HG02852 (cell line): ENCODE data around the gene KCNQ5.
"Not testable (repeated sequence)": the region's sequence is repeated elsewhere in the genome, so short reads cannot be mapped to it uniquely, and the experiment has no call there.

ENCODE experiments used
- ATAC-seq: cut with Tn5 transposase; IDR thresholded peaks from one replicate; pipeline ENCODE4 v1.9.1; 2021; ENCODE audit warnings: mild to moderate bottlenecking, moderate library complexity; ENCODE audit not compliant: unreplicated experiment

KCNQ5 gene

DNA sequence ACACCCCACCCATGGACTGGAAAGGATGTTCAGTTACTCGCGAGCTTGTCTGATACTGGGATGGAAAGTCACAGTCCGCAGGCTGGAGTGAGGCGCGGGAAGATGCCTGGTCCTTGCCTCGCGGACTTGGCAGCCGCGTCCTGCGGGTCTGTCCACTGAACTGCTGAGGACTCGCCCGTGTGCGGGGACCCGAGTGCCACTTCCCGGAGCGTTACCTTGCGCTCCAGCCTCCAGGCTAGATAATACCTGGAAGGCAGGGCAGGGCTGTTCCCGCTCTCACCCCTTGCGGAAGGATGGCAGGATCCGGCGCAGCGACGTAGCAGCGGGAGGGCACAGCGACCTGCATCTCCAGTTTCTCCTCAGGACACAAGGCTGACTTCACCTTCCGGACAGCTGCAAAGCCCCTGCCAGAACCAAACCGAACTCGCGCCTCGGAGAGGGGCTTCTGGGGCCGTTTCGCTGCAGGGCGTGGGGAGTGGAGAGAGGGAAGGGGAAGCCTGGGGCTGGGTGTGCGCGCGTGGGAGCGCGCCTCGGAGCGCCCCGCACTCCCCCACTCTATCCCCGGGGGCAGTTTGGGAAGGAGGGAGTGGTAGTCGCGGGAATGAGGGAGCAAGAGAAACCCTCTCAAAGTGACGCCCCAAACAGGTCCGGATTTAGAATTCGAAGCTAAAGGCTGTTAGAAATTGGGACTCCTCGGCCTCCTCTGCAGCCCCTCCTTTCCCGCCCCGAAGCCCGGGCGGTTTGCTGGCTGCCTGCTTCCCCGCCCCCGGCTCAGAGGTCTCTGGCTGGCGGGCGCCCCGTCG lies at the start of gene KCNQ5:
Gene KCNQ5 (plus strand): TSS at position 774 of the 803 bp plus-strand sequence.
- ATAC-seq = no peak

DNA sequence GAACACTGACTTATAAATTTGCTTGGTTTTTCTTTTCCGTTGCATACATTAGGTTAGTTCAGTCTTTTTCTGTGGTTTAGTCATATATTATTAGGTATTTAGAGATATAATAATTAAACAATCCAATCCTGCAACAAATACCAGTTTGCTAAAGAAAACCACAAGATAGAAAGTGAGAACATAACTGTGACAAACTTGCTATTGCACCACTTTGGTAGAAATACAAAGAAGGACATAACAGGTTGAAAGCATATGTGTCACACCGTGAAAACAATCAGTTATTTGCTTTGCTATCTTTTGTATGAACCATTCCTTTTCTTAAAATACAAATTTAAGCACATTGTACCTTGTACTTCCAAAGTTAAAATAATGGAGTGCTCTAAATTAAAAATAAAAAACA lies 42.0 kb upstream of the KCNQ5 start:
- ATAC-seq = no peak

DNA sequence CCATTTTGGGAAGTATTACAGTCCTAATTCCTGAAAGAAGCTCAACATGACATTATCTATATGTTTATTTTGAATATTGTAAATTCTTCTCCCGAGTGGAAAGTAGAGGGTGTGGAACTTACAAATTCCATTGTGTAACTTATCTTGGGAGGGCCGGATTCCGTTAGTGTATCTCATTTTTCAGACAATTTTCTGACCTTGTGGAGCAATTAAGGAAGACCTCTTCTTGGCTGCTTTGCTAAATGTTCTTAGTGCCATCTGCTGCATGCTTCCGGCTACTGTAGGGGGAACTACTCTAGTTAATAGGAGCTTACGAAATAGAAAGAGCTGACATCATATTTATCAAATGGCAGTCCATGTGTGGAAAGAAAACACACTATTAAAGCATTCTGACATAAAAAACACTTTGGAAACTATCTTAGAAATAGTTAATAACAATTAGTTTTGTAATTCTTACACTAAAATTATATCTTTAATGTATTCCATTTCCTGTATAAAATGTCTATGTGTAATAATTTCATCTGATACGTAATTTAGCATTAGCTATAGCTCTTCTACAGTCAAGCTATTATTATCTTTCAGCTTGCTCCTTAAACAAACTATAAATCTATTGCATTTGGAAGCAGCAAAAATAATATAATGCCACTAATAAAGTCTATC lies 41.5 kb upstream of the KCNQ5 start:
- ATAC-seq = no peak

DNA sequence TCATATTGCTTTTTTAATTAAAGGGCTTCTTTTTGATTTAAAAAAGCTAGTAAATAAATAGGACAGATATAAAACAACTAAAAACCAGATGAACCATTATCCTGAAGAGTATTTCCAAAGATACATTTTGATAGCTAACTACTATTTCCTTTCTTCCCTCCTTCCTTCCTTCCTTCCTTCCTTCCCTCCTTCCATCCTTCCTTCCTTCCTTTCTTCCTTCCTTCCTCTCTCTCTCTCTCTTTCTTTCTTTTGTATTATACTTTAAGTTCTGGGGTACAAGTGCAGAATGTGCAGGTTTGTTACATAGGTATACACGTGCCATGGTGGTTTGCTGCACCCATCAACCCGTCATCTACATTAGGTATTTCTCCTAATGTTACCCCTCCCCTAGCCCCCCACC lies 40.9 kb upstream of the KCNQ5 start:
- not testable (repeated sequence) for ATAC-seq

DNA sequence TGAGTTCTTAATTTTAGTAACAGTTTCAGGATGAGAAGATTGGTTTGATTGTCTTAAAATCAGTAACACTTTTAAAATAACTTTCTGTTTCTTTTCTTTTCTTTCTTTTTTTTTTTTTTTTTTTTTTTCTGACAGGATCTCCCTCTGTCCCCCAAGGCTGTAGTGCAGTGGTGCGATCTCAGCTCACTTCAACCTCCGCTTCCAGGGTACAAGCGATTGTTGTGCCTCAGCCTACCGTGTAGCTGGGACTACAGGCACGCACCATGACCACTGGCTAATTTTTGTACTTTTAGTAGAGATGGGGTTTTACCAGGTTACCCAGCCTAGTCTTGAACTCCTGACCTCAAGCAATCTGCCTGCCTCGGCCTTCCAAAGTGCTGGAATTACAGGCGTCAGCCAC lies 33.7 kb upstream of the KCNQ5 start:
- no peak for ATAC-seq

DNA sequence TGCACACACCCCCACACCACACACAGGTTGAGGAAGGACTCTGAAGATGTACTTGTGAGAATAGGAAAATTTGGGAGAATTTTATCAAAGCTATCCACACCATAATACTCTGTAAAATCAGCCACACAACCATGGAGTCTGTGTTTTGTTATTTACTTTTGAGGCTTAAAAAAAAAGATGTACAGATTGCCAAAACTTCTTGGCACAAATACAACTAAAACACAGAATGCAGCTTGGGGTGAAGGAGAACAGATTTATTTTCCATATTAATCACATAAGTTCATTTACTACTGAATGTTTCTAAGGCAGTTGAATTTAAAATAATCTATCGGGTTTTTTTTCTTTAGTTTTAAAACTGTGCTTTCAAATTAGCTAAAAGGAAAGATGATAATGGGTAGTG lies 32.8 kb upstream of the KCNQ5 start:
- ATAC-seq = no peak

DNA sequence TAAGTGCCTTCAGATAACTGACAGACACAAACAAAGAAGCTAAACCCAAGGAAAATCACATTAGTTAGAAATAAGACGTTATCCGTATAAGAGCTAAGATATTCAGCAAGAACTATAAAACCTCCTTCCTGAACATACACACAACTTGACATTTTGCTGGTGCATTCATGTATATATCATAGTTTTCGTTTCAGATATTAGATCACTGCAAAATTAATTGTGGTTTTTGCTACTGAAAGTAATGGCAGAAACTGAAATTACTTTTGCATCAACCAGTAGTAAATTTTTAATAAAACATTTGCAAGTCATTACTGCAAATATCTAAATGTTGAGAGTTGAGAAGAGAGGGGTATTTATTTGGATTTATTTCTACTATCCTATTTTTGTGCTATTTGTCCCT lies 26.1 kb upstream of the KCNQ5 start:
- no peak for ATAC-seq

DNA sequence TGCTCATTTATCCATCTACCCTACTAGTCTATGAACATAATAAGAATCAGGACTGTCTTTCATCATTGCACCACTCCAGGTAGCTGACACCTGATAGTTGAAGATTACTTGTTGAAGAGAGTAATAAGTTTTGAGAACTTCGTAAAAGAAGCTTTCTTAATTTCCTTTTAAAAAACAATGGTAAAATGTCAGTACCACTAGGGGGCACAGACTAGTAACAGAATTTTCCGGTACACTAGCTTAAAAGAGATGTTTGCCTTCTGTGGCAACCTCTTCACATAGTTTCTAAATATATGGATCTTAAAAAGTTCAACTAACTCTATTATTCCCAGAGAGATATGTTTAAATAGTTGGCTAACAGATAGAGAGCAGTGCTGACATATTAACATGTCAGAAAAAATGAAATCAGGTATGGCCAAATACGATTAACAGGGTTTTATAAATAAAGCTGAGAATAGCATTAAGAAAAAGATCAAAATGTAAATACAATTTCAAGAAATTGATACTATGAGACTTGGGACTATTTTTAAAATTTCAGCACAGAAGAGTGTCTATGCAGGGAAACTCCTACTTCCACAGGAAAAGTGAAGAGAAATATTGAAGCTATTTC lies 5.4 kb upstream of the KCNQ5 start:
- ATAC-seq = no peak

DNA sequence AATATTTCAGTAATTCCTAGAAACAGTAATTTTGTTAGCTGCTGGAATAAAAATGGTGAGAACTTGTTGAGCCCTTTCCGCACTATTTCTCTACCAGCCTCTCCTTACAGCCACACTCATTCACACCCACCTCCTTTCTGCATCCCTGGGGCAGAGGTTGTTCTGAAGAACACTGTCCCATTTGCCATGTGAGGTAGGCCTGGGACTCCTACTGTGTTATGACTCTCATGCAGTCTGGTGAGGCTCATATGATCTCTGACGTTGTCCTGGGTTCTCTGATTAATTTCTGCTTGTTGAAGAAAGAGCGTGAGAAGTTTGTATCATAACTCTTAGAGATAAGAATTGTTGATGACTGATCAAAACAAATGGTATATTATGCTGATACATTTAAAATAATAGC lies 4.1 kb upstream of the KCNQ5 start:
- ATAC-seq = no peak

DNA sequence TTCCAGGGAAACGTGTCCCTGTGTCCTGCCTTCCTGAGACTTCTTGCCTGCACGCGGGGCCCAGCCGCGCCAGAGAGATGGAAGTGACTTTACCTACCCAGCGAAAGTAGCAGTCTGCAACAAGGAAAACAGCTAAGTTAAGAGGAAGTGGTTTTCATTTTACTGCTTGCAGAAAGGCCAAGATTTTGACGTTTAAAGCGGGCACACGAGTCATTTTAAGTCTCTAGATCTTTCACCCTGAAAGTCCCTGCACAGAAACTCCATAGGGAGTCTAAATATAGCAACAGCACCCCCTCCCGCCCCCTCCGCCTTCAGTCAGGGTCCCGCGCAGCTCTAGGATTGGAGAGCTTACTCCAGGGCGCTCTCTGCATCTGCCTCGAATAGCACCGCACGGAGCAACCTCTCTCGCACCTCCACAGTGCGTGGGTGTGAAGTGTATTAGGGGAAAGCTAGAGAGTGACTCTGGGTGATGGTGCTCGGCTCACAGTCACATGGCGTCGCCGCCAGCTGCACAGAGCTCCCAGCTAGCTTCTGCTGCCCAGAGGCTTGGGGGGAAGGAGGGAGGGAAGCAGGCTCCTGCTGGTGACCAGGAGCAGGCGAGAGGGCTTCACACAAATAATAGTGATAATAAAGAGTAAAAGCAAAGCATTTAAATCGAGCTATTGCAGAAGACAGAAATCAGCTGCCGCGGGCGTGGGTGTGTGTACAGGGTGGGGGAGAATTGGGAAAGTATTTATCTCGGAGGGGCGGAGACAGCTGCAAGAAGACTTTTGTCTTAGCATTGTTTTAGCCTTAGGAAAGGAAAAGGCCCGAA lies 1.8 kb upstream of the KCNQ5 start:
- ATAC-seq = peak; percentile 79

DNA sequence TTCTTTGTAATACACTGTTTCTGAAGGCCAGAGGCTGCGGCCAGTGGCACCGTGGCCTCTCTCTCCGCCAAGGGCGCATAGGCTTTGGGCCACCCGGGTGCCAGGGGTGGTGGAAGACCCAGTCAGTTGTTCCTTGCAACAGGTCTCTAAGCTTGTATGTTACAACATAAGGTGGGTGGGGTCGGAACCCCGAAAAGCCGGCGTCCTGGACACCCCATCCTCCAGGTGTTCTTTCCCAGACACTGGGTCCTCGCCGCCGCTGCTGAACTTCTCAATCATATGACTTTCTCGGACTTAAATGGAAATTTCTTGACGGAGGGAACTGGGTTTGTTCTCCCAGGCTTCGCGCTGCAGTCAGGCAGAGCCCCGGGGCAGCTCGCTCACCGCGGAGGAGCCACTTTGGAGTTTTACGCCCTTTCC lies 983 bp upstream of the KCNQ5 start:
- no peak for ATAC-seq

DNA sequence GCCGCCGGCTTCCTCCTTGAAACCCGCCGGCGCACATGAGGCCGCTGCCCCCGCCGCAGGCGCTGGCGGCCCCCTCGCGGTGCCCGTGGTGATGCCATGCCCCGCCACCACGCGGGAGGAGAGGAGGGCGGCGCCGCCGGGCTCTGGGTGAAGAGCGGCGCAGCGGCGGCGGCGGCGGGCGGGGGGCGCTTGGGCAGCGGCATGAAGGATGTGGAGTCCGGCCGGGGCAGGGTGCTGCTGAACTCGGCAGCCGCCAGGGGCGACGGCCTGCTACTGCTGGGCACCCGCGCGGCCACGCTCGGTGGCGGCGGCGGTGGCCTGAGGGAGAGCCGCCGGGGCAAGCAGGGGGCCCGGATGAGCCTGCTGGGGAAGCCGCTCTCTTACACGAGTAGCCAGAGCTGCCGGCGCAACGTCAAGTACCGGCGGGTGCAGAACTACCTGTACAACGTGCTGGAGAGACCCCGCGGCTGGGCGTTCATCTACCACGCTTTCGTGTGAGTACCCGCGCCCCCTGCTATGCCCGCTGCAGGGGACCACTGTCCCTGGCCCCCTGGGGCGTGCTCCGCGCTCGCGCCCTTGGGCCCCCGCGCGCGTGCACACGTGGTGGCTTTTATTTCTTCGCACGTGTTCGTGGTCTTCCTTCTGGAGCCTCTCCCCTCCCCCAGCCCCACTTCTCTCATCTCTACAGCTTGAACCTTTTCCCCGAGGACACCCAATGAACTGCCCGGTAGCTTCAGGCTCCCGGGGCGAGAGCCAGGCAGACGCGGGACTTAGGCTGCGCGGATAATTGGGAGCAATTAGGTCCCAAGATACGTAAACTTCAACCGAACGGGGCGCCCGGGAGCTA lies 453 bp downstream of the KCNQ5 start:
- no peak for ATAC-seq

DNA sequence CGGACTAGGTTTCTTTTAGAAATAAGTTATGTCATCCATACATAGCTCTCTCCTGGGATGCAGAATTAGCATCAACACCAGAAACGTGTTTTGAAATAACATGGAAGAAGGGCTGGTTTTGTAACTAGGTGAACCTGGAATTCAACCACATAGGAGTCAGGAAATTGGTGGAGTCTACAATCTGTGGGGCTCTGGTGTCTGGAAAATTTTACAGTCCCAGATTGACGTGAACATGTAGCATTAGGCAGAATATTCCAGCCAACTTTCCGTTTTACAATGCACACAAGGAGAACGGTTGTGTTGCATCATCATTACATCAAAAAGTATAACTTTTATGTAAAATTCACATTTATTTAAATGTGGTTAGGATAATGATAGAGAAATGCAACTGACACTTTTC lies 1.9 kb downstream of the KCNQ5 start:
- ATAC-seq = no peak

DNA sequence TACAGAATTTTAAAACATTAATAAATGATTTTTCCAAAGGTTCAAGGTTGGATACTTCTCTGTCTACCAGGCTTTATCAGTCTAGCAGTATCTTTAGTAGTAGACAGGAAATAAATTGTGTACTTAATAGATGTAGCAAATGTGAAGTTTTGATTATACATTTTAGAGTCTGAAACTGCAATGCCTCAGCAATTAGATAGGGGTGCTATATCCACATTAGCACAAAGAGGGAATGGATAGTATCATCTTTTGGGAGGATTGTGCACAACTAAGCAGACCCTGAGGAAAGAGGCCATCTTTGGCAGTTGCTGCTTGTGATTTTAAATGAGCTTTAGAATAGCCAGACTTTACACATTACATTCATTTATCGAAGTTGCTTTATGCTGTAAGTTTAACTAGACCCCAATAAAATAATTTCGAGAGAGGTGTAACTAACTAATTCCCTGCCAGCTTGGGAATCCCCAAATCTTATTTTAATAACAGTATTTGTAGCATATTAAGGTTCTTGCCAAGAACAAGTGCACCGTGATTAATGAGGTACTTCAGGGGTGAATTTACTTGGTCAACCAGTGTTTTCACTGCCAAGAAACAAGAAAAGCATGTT lies 2.8 kb downstream of the KCNQ5 start:
- ATAC-seq = no peak

DNA sequence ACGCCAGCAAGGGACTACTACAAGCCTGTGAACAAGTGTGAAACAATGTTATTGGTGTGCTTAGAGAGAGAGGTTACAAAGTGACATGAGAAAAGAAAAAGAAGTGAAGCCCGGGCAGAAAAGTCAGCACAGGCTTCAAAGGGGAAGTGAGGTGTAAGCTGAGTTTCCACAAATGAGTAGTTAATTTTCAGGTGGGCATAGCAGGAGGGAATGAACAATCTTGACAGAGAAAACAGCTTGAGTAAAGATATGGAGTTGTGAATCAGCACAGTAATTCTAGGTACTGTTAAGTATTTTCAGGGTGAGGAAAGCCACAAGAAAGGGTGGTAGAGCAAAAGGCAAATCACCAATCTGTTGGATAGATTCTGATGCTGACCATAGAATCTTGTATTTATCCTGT lies 4.3 kb downstream of the KCNQ5 start:
- ATAC-seq = peak; percentile 54

DNA sequence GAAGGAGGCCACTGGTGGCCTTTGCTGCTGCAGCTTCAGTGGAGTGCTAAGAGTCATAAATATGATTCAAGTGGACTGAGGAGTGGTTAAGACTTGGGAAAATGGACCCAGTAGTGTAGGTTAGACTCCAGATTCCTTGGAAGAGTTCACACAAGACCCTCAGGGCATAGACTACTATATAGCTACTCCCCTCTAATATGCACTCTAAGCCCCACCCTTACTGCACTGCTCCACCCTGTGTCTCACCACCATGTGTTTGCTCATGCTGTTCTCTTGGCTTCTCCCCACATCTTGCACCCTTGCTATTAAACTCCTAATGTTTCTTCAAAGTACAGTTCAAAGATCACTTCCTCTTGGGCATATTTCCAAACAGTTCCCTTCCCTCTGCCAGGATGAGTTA lies 5.7 kb downstream of the KCNQ5 start:
- no peak for ATAC-seq

DNA sequence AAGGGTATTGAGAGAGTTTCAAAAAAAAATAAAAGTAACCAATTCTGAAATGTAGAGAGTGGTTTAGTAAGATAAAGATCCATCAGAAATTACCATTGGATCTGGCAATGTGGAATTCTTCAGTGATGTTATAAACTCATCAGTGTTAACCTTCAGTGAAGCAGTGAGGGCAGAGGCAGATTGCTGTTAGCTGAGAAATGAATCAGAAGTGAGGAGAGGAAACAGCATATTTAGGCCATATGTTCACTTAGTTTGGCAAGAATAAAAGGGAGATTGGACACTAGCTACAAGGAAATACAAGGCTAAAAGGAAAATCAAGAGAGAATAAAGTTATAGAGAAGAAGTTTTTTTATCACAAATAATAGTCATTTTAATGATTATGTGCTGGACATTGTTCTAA lies 9.6 kb downstream of the KCNQ5 start:
- no peak for ATAC-seq

DNA sequence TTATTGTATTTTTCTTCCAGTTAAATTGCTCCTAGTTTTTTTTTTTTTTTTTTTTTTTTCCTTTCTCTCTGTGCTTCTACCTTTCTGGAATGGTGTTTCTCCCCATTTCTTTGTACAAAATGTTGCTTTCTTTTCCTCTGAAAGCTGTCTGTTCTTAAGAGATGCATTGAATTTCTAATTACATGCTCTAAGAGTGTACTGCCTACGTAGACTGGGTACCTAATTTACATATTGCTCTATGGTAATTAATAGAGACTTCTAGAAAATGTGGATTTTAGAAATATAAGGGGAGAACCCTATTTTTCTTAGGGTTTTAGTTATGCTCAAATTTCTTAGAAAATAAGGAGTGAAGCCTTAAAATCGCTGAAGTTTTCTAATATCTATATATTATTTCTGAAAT lies 13.8 kb downstream of the KCNQ5 start:
- ATAC-seq = no peak

DNA sequence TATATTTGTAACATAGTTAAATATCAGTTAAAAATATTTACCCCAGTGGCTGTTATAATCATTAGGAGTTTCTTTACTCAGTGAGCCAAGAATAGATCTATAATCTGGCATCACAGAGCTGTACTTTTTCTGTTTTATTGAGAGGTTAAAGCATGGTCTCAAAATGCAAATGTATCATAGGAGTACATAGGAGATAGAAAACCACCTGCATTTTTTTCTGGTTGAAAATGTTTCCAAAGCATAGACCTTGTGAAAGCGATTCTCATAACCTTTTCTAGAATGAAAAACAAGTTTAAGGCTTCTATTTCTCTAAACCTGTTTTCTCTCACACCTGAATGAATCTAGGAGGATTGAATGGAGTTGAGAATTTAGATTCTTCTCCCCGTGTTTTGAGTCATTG lies 14.4 kb downstream of the KCNQ5 start:
- peak; percentile 98 for ATAC-seq

DNA sequence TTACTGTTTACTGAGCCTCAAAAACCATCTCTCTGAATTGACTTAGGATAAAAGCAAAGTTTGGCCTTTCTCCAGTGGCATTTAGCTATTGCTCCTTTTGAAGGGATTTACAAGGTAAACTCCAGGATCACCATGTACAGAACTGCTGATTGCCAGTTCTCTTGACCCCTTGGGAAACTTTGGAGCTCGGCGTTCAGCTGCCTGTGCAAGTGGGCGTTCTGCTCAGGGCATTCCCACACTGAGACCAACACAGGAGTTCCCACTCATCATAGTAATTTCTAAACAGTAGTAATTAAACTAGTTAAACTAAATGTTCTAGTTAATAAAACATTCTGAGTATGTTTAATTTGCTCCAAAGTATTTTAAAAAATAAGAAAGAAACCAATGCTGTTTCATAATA lies 14.9 kb downstream of the KCNQ5 start:
- ATAC-seq = no peak
